GM10266 (cell line): ENCODE results near the gene DESI1.
"Not testable (repeated sequence)": the region's sequence is repeated elsewhere in the genome, so short reads cannot be mapped to it uniquely, and the experiment has no call there.

Source experiments
- DNase-seq: peaks from one replicate; pipeline ENCODE4 v3.0.0; 2012; ENCODE audit errors: extremely low spot score
- CTCF ChIP-seq: IDR thresholded peaks from 2 replicates; pipeline ENCODE4 v1.5.1; 2012; ENCODE audit warnings: mild to moderate bottlenecking, low read depth; ENCODE audit not compliant: control insufficient read depth, insufficient read depth; ENCODE audit errors: missing control alignments

Gene DESI1

DNA sequence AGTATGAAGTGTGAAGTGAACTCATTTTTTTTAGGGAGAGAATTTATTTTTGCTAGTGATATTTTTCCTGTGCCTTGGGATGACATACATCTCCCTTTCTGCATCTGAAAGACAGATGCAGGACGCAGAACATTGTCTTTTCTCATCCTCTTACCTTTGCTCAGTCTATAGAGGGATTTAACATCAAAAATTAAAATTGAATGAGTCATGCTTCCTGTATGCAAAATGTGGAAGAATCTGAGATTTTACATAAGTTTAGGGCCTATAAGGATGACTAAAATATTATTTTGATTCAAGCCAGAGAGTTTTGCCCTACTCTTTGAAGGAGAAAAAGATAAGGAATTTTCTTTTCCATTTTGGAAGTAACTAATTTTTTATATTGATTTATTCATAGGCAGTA, 27.6 kb upstream of the DESI1 start:
- TF ChIP-seq CTCF, result no peak
- DNase-seq, result no peak

- TF ChIP-seq CTCF, result no peak
These were observed 26.9 kb upstream of the DESI1 start for GRCh38 chr22:41647771-41648170.

GRCh38 chr22:41642331-41643110, 21.7 kb upstream of the DESI1 start:
- TF ChIP-seq CTCF, result no peak

More at GRCh38 chr22:41647771-41648170, 26.9 kb upstream of the DESI1 start:
- no peak for DNase-seq

GRCh38 chr22:41641854-41642253, 21.0 kb upstream of the DESI1 start:
- TF ChIP-seq CTCF, result no peak
- no peak for DNase-seq

More at GRCh38 chr22:41642331-41643110, 21.7 kb upstream of the DESI1 start:
- DNase-seq, result no peak

DNA sequence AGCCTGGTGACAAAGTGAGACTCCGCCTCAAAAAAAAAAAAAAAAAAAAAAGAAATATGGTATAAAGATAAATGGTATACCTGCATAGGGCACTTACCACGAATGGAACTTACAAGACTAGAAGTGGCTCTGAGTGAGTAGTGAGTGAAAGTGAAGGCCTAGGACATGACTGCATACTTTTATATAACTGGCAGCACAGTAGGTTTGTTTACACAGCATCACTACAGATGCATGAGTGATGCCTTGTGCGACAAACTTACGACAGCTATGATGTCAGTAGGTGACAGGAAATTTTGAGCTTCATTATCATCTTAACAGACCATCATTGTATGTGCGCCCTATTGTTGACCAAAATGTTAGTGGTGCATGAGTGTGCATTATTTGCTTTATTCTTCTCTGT, 17.9 kb upstream of the DESI1 start:
- no peak for DNase-seq
- no peak for TF ChIP-seq CTCF

- no peak for TF ChIP-seq CTCF
- DNase-seq, result no peak
These were observed 17.3 kb upstream of the DESI1 start for GRCh38 chr22:41638124-41638523.

DNA sequence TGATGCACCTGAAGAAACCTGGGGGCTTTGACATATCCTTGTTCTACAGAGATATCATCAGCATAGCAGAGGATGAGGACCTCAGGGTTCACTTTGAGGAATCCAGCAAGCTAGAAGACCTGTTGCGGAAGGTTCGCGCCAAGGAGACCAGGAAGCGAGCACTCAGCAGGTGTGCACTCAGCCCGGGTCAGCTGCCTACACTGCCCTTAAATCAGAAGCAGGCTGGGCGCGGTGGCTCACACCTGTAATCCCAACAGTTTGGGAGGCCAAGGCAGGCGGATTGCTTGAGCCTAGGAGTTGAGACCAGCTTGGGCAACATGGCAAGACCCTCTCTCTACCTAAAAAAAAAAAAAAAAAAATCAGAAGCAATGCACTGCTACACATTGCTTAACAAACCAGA, 16.8 kb upstream of the DESI1 start:
- not testable (repeated sequence) for DNase-seq

- TF ChIP-seq CTCF, result no peak
- no peak for DNase-seq
These were observed 15.6 kb upstream of the DESI1 start for GRCh38 chr22:41636467-41636866.

GRCh38 chr22:41634610-41635009, 13.8 kb upstream of the DESI1 start:
- DNase-seq, result not testable (repeated sequence)

DNA sequence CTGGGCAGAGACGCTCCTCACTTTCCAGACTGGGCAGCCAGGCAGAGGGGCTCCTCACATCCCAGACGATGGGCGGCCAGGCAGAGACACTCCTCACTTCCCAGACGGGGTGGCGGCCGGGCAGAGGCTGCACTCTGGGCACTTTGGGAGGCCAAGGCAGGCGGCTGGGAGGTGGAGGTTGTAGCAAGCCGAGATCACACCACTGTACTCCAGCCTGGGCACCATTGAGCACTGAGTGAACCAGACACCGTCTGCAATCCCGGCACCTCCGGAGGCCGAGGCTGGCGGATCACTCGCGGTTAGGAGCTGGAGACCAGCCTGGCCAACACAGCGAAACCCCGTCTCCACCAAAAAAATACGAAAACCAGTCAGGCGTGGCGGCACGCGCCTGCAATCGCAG, 10.8 kb upstream of the DESI1 start:
- DNase-seq, result not testable (repeated sequence)

DNA sequence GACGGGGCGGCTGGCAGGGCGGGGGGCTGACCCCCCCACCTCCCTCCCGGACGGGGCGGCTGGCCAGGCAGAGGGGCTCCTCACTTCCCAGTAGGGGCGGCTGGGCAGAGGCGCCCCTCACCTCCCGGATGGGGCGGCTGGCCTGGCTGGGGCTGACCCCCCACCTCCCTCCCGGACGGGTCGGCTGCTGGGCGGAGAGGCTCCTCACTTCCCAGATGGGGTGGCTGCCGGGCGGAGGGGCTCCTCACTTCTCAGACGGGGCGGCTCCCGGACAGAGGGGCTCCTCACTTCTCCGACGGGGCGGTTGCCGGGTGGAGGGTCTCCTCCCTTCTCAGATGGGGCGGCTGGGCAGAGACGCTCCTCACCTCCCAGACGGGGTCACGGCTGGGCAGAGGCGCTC, 10.3 kb upstream of the DESI1 start:
- DNase-seq, result not testable (repeated sequence)
